Gastroesophageal sphincter (tissue), 3 donors: ENCODE results near the gene KLRB1.

Experiments
- EP300 ChIP-seq: sonication (generic); formaldehyde crosslinking; IDR thresholded peaks from one replicate; pipeline ENCODE4 v1.6.1; 2017; ENCODE audit warnings: antibody characterized with exemption, mild to moderate bottlenecking
- POLR2AphosphoS5 ChIP-seq: sonication (generic); formaldehyde crosslinking; IDR thresholded peaks from one replicate; pipeline ENCODE4 v1.6.1; 2017; ENCODE audit warnings: antibody characterized with exemption
- TF ChIP-seq, protein P1 (sequence below), 4 experiments: fragments of 200-600 bp in 2 of 4; fragments of 450-650 bp in 2 of 4; sonication (generic) in 1 of 4; IDR thresholded peaks; one replicate each; pipeline ENCODE4 v1.5.1; 2017 to 2019; ENCODE audit warnings: antibody characterized with exemption in 4 of 4, mild to moderate bottlenecking in 2 of 4, moderate library complexity in 2 of 4

DNA sequence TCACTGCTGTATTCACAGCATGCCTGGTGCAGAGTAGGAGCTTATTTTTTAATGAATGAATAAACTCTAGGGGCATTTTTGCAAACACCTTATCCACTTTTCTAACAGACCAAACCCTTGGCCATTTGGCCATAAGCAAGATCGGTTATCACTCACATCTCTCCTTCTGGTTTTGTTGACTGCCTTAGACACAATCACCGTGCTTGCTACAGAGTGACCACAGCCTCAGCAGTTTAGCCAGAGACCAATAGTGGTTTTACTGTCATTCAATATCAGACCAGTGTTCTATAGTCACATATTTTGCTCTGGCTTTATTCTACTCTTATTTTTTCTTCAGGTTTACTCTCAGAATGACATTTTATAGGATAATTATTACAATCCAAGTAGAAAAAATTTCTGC is 2.2 kb downstream of the KLRB1 start:
- TF ChIP-seq, protein P1, sequence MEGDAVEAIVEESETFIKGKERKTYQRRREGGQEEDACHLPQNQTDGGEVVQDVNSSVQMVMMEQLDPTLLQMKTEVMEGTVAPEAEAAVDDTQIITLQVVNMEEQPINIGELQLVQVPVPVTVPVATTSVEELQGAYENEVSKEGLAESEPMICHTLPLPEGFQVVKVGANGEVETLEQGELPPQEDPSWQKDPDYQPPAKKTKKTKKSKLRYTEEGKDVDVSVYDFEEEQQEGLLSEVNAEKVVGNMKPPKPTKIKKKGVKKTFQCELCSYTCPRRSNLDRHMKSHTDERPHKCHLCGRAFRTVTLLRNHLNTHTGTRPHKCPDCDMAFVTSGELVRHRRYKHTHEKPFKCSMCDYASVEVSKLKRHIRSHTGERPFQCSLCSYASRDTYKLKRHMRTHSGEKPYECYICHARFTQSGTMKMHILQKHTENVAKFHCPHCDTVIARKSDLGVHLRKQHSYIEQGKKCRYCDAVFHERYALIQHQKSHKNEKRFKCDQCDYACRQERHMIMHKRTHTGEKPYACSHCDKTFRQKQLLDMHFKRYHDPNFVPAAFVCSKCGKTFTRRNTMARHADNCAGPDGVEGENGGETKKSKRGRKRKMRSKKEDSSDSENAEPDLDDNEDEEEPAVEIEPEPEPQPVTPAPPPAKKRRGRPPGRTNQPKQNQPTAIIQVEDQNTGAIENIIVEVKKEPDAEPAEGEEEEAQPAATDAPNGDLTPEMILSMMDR (IDR thresholded peaks at IDR 0.05): no peak
- TF ChIP-seq EP300 (no peak), POLR2AphosphoS5 (no peak)
